Prostate gland (tissue), 2 donors: Measurements from ENCODE around the gene C6orf141.

ENCODE experiments used
- CTCF ChIP-seq, 4 experiments: fragments of 200-600 bp in 2 of 4; fragments of 450-650 bp in 2 of 4; sonication (generic) in 2 of 4; IDR thresholded peaks; 1 replicate in 3 of 4; 2 replicates in 1 of 4; pipeline ENCODE4 v1.5.1; 2016 to 2019; ENCODE audit warnings: antibody characterized with exemption in 4 of 4, mild to moderate bottlenecking in 2 of 4, moderate library complexity in 2 of 4
- POLR2A ChIP-seq: fragments of 450-650 bp; IDR thresholded peaks from one replicate; pipeline ENCODE4 v1.6.1; 2016; ENCODE audit warnings: antibody characterized with exemption, mild to moderate bottlenecking
- POLR2AphosphoS5 ChIP-seq: sonication (generic); formaldehyde crosslinking; IDR thresholded peaks from one replicate; pipeline ENCODE4 v1.6.1; 2017; ENCODE audit warnings: antibody characterized with exemption

- no peak for TF ChIP-seq CTCF (IDR thresholded peaks at IDR 0.05)
- no peak for TF ChIP-seq POLR2AphosphoS5
- TF ChIP-seq POLR2A: no peak
Measured at GRCh38 chr6:49579649-49580048, 29.2 kb downstream of the C6orf141 start.
